ENCODE results near the gene TSSK2.
"Not testable (repeated sequence)": the region's sequence is repeated elsewhere in the genome, so short reads cannot be mapped to it uniquely, and the experiment has no call there.

The TSSK2 gene

DNA sequence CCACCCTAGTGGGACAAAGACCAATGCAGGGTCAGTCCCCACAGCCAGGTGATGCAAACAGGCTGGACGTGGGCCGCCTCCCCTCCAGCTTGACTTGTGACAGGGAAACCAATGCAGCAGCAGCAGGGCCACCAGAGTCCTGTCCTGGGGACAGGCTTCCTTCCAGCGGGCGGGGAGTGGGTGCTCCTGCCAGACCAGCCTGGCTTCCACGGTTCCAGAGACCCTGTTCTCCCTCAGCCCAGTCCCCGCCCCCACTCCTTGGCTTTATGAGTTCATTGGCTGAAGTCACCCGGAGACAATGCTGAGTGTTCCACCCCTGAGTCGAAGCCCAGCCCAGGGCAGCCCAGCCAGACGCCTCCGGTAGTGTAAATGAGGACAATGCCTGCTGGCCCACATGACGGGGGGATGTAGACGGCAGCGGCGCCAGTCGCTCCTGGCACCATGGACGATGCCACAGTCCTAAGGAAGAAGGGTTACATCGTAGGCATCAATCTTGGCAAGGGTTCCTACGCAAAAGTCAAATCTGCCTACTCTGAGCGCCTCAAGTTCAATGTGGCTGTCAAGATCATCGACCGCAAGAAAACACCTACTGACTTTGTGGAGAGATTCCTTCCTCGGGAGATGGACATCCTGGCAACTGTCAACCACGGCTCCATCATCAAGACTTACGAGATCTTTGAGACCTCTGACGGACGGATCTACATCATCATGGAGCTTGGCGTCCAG, at the start of gene TSSK2:
Gene TSSK2 (plus strand): TSS at position 350 of the 726 bp plus-strand sequence. CDS start 92 bp downstream, at position 442.
- DNase-seq (ENCODE audit: low spot score), result peak; percentile 49

DNA sequence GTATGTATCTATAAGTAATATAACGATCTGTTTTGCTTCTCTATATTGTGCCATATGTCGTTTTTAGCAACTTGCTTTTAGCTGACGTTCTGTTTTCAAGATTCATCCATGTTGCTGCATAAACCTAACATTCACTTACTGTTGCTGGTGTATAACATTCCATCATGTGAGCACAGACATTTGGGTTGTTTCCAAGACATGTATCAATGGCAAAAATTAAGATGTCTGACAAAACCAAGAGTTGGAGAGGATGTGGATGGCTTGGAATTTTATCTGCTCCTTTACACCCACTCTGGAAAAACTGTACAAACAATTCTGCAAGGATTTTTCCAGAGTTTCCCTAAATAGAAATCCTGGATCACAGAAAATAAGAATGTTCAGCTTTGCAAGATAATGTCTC, 49.8 kb upstream of the TSSK2 start:
- no peak for DNase-seq (ENCODE audit: low spot score)

DNA sequence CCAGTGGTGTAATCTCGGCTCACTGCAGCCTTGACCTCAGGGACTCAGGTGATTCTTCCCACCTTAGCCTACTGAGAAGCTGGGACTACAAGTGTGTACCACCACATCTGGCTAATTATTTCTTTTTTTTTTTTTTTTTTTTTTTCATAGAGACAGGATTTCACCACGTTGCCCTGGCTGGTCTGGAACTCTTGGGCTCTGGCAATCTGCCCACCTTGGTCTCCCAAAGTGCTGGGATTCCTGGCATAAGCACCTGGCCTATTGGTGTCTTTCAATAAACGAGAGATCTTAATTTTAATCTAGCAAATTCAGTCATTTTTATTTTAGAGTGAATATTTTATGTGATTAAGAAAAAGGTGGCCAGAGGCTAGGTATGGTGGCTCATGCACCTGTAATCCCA, 49.0 kb upstream of the TSSK2 start:
- no peak for DNase-seq (ENCODE audit: low spot score)

- DNase-seq (ENCODE audit: low spot score), result no peak
These were observed 48.3 kb upstream of the TSSK2 start for GRCh38 chr22:19082793-19083192.

DNA sequence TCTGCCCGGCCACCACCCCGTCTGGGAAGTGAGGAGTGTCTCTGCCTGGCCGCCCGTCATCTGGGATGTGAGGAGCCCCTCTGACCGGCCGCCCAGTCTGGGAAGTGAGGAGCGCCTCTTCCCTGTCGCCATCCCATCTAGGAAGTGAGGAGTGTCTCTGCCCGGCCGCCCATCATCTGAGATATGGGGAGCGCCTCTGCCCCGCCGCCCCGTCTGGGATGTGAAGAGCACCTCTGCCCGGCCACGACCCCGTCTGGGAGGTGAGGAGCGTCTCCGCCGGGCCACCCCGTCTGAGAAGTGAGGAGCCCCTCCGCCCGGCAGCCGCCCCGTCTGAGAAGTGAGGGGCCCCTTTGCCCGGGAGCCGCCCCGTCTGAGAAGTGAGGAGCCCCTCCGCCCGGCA, 47.0 kb upstream of the TSSK2 start:
- not testable (repeated sequence) for DNase-seq (ENCODE audit: low spot score)

DNA sequence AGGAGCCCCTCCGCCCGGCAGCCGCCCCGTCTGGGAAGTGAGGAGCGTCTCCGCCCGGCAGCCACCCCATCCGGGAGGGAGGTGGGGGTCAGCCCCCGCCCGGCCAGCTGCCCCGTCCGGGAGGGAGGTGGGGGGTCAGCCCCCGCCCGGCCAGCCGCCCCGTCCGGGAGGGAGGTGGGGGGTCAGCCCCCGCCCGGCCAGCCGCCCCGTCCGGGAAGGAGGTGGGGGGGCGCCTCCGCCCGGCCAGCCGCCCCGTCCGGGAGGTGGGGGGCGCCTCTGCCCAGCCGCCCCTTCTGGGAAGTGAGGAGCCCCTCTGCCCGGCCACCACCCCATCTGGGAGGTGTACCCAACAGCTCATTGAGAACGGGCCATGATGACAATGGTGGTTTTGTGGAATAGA, 46.5 kb upstream of the TSSK2 start:
- not testable (repeated sequence) for DNase-seq (ENCODE audit: low spot score)

- DNase-seq (ENCODE audit: low spot score), result no peak
These were observed 45.8 kb upstream of the TSSK2 start for GRCh38 chr22:19085233-19085718.

DNA sequence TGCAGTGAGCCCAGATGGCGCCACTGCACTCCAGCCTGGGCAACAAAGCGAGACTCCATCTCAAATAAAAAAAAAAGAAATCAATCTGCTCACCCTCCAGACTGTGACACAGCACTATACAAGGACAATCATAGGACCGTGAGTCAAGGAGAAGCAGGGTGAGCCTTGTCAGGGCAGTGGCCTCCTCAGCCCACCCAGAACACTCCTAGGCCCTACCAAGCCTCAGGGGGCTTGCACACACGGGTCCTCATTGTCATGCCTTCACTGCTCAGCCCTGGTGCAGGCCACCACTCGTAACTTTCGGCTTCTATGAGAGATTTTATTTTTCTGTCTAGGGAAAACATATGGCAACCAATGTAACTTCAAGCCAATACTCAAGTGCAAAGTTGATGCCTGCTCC, 44.7 kb upstream of the TSSK2 start:
- no peak for DNase-seq (ENCODE audit: low spot score)

GRCh38 chr22:19086896-19087295, 44.2 kb upstream of the TSSK2 start:
- DNase-seq (ENCODE audit: low spot score), result no peak

GRCh38 chr22:19088866-19089595, 42.1 kb upstream of the TSSK2 start:
- no peak for DNase-seq (ENCODE audit: low spot score)

DNA sequence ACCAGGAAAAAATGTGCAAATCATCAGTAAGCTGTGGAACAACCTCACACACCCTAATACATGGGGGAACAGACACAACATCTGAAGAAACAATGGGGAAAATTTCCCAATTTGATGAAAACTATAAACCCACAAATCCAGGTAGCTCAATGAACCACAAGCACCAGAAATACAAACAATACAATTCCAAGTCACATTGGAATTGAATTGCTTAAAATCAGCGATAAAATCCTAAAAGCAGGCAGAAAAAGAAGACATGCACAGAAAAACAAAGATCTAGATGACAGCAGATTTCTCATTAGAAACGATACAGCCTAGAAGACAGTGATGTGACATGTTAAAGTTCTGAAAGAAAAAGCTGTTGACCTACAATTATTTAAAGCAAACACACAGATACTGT, 40.9 kb upstream of the TSSK2 start:
- no peak for DNase-seq (ENCODE audit: low spot score)

- no peak for DNase-seq (ENCODE audit: low spot score)
These were observed 40.5 kb upstream of the TSSK2 start for GRCh38 chr22:19090586-19091127.

DNA sequence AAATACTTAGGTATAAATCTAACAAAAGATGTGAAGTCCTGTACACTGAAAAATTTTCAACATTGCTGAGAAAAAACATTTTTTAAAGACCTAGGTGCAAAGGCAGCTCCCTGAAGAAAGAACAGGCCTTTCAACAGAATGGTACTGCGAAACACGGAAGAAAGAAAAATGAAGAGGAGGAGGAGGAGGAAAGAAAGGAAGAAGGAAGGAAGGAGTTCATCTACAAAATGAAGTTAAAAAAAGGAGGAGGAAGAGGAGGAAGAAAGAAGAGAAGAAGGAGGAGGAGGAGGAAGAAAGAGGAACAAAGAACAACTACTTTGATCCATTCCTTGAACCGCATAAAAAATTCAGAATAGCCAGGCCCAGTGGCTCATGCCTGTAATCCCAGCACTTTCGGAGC, 38.4 kb upstream of the TSSK2 start:
- DNase-seq (ENCODE audit: low spot score), result no peak

DNA sequence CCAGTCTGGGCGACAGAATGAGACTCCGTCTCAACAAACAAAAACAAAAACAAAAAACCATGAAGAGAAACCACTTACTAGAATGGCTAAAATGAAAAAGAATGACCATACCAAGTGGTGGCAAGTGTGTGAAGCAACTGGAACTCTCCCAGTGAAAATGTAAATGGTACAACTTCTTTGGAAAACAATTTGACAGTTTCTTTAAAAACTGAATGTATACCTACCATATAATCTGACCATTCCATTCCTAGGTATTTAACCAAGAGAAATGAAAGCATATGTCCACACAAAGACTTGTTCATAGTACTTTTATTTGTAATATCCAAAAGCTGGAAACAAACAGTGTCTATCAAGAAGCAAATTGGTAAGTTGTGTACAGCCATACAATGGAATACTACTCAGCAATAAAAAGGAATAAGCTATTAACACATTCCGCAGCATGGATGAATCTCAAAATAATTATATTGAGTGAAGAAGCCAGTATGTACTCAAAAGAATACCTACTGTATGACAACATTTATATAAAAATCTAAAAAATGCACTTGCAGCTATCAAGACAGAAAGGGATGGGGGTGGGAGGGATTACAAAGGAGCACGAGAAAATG, 36.6 kb upstream of the TSSK2 start:
- no peak for DNase-seq (ENCODE audit: low spot score)

DNA sequence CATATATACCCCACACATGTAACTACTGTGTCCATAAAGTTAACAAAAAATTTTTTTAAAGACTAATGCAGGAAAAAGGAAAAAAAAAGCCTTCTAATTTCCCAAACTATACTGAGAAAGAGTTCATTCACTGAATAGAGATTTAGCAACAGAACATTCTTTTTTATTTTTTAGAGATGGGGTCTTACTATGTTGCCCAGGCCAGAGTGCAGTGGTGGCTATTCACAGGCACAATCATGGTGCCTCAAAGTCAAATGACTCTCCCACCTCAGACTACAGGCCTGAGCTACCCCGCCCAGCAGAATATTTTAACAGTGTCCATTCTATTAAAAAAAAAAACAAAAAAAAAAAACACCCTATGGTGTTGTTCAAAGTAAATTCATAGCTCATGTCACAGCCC, 34.6 kb upstream of the TSSK2 start:
- DNase-seq (ENCODE audit: low spot score), result no peak

DNA sequence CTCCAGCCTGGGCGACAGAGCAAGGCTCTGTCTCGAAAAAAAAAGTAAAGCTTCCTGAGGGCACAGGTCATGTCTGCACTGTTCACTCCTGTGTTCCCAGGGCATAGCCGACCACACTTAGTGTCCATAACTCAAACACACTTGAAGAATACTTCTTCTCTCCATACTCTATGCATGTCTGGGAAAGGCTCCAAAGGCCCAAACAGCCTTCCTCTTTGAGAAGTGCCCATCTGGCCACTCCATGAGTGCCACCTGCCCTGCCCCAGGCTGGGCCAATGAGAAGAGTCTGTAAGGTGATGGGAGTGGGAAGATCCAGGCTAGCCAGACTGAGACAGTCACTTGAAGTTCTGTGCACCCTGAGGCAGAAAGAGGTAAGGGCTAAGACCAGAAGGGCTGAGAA, 33.6 kb upstream of the TSSK2 start:
- no peak for DNase-seq (ENCODE audit: low spot score)

GRCh38 chr22:19098157-19098556, 33.0 kb upstream of the TSSK2 start:
- no peak for DNase-seq (ENCODE audit: low spot score)

- no peak for DNase-seq (ENCODE audit: low spot score)
These were observed 27.0 kb upstream of the TSSK2 start for GRCh38 chr22:19103880-19104821.

DNA sequence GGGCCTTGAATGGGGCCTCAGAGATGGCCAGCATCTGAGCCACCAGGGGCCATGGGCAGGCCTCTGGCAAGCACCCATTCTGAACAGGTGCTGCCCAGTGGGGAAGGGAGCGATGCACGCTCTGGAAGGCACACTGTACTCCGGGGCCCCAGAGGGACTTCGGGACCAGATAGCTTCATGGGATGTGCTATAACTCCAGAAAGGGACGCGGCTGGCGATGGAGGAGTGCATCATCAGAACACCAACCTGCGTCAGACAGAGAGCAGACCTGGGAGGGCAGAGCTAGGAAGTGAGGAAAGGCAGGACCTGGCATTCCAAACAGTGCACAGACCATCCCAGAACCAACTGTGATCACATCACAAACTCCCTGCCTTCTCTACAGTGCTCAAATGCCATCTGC, 25.7 kb upstream of the TSSK2 start:
- no peak for DNase-seq (ENCODE audit: low spot score)

- DNase-seq (ENCODE audit: low spot score), result peak; percentile 1
These were observed 25.0 kb upstream of the TSSK2 start for GRCh38 chr22:19105867-19106802.

Measured in Ammon's horn (tissue), 1 donor.